HEK293 (cell line): ENCODE measurements around the gene HDDC2.

Experiments
- CTCF ChIA-PET: fragments of 350-600 bp; formaldehyde crosslinking; extraction: SDS; loops from one replicate; lab custom pipeline; 2021; ENCODE audit warnings: antibody characterized with exemption; lab: Yijun Ruan, JAX
- POLR2A ChIA-PET: fragments of 300-600 bp; formaldehyde crosslinking; extraction: SDS; loops from one replicate; lab custom pipeline; 2020; ENCODE audit warnings: antibody characterized with exemption, inconsistent platforms; lab: Yijun Ruan, JAX
- H3K27ac ChIP-seq: fragments of 200-500 bp; sonication (Bioruptor generic); 2 replicates; pipeline ENCODE4 v1.5.1; 2014; ENCODE audit warnings: low read depth, low read length, control low read depth, inconsistent platforms; ENCODE audit errors: extremely low read depth
- H3K36me3 ChIP-seq, 2 experiments: fragments of 200-500 bp in 1 of 2; sonication (Bioruptor generic) in 1 of 2; 1 replicate in 1 of 2; 2 replicates in 1 of 2; pipeline ENCODE4 v1.5.1; 2014 to 2017; ENCODE audit warnings: inconsistent platforms in 2 of 2, low read length in 2 of 2; ENCODE audit not compliant: control insufficient read depth in 2 of 2, insufficient read depth in 1 of 2
- H3K4me1 ChIP-seq: fragments of 200-500 bp; sonication (Bioruptor generic); 2 replicates; pipeline ENCODE4 v1.5.1; 2014; ENCODE audit warnings: mild to moderate bottlenecking, low read length, inconsistent platforms; ENCODE audit not compliant: control insufficient read depth, insufficient read depth
- H3K4me3 ChIP-seq: 2 replicates; pipeline ENCODE4 v1.5.1; 2011; ENCODE audit warnings: low read depth, mild to moderate bottlenecking, control low read depth, low read length, moderate library complexity
- H3K9me3 ChIP-seq: fragments of 200-500 bp; sonication (Bioruptor generic); 2 replicates; pipeline ENCODE4 v1.5.1; 2014; ENCODE audit warnings: low read depth, low read length, inconsistent platforms; ENCODE audit not compliant: control insufficient read depth, insufficient read depth
- HOXC10 ChIP-seq: sonication (generic); formaldehyde crosslinking; IDR thresholded peaks from 2 replicates; pipeline ENCODE4 v1.8.1; 2023; ENCODE audit warnings: mild to moderate bottlenecking, missing genetic modification reagents
- OSR2 ChIP-seq: fragments of 450-650 bp; formaldehyde crosslinking; IDR thresholded peaks from 2 replicates; pipeline ENCODE4 v1.5.1; 2016; ENCODE audit warnings: missing biosample characterization, missing genetic modification characterization
- PRDM1 ChIP-seq: fragments of 450-650 bp; formaldehyde crosslinking; IDR thresholded peaks from 2 replicates; pipeline ENCODE4; 2016; ENCODE audit warnings: missing biosample characterization, missing genetic modification characterization
- RBAK ChIP-seq: fragments of 450-650 bp; formaldehyde crosslinking; IDR thresholded peaks from 2 replicates; pipeline ENCODE4 v1.5.1; 2016; ENCODE audit warnings: missing biosample characterization, missing genetic modification characterization
- SCRT2 ChIP-seq: fragments of 450-650 bp; formaldehyde crosslinking; IDR thresholded peaks from 2 replicates; pipeline ENCODE4 v1.5.1; 2016; ENCODE audit warnings: missing biosample characterization, missing genetic modification characterization
- WT1 ChIP-seq: fragments of 450-650 bp; formaldehyde crosslinking; IDR thresholded peaks from 2 replicates; pipeline ENCODE4 v1.5.1; 2016; ENCODE audit warnings: missing biosample characterization, missing genetic modification characterization
- ZBTB17 ChIP-seq: fragments of 450-650 bp; formaldehyde crosslinking; IDR thresholded peaks from 2 replicates; pipeline ENCODE4 v1.5.1; 2016; ENCODE audit warnings: missing biosample characterization, missing genetic modification characterization
- ZNF24 ChIP-seq: fragments of 450-650 bp; formaldehyde crosslinking; IDR thresholded peaks from 2 replicates; pipeline ENCODE4 v1.5.1; 2016; ENCODE audit warnings: missing biosample characterization, missing genetic modification characterization
- ZNF423 ChIP-seq: fragments of 450-650 bp; formaldehyde crosslinking; IDR thresholded peaks from 2 replicates; pipeline ENCODE4 v1.5.1; 2016; ENCODE audit warnings: missing biosample characterization, missing genetic modification characterization
- ZNF514 ChIP-seq: fragments of 450-650 bp; formaldehyde crosslinking; IDR thresholded peaks from 2 replicates; pipeline ENCODE4 v1.5.1; 2016; ENCODE audit warnings: missing biosample characterization, missing genetic modification characterization
- ZNF777 ChIP-seq: fragments of 450-650 bp; formaldehyde crosslinking; IDR thresholded peaks from 2 replicates; pipeline ENCODE4 v1.5.1; 2017; ENCODE audit warnings: missing biosample characterization, missing genetic modification characterization, borderline replicate concordance
- ZNF785 ChIP-seq: fragments of 450-650 bp; formaldehyde crosslinking; IDR thresholded peaks from 2 replicates; pipeline ENCODE4 v1.5.1; 2016; ENCODE audit warnings: missing biosample characterization, missing genetic modification characterization
- TF ChIP-seq, protein P1 (sequence below): fragments of 450-650 bp; formaldehyde crosslinking; conservative IDR thresholded peaks from 2 replicates; pipeline ENCODE4 v1.5.1; 2016; ENCODE audit warnings: low read depth, missing biosample characterization, missing genetic modification characterization
- TF ChIP-seq, protein P2 (sequence below): fragments of 450-650 bp; formaldehyde crosslinking; IDR thresholded peaks from 2 replicates; pipeline ENCODE4 v1.5.1; 2016; ENCODE audit warnings: missing biosample characterization, missing genetic modification characterization
- TF ChIP-seq, protein P3 (sequence below): fragments of 450-650 bp; formaldehyde crosslinking; IDR thresholded peaks from 2 replicates; pipeline ENCODE4 v1.5.1; 2017; ENCODE audit warnings: missing biosample characterization, mild to moderate bottlenecking, missing genetic modification characterization, moderate library complexity
- TF ChIP-seq, protein P4 (sequence below): fragments of 450-650 bp; formaldehyde crosslinking; IDR thresholded peaks from 2 replicates; pipeline ENCODE4 v1.5.1; 2017; ENCODE audit warnings: missing biosample characterization, missing genetic modification characterization
- TF ChIP-seq, protein P5 (sequence below): fragments of 450-650 bp; formaldehyde crosslinking; IDR thresholded peaks from 2 replicates; pipeline ENCODE4 v1.5.1; 2016; ENCODE audit warnings: missing biosample characterization, missing genetic modification characterization, low read depth
- TF ChIP-seq, protein P6 (sequence below): fragments of 450-650 bp; formaldehyde crosslinking; IDR thresholded peaks from 2 replicates; pipeline ENCODE4 v1.5.1; 2017; ENCODE audit warnings: missing biosample characterization, missing genetic modification characterization
- TF ChIP-seq, protein P7 (sequence below): fragments of 450-650 bp; formaldehyde crosslinking; IDR thresholded peaks from 2 replicates; pipeline ENCODE4 v1.5.1; 2016; ENCODE audit warnings: missing biosample characterization, missing genetic modification characterization

Gene HDDC2

DNA sequence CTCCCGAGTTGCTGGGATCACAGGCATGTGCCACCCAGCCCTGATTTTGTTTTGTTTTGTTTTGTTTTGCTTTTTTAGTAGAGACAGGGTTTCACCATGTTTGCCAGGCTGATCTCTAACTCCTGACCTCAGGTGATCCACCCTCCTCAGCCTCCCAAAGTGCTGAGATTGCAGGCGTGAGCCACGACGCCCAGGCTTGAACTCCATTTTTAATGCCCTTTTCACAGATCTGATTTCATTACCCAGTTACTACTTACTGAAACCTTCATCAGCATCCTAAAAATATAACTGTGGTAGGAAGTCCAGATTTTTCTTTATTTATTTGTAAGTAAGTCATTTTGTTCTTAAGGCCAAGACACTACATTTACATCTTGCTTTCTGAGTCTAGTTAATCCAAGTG, 64.0 kb downstream of the HDDC2 start (continued):
- TF ChIP-seq, protein P1, sequence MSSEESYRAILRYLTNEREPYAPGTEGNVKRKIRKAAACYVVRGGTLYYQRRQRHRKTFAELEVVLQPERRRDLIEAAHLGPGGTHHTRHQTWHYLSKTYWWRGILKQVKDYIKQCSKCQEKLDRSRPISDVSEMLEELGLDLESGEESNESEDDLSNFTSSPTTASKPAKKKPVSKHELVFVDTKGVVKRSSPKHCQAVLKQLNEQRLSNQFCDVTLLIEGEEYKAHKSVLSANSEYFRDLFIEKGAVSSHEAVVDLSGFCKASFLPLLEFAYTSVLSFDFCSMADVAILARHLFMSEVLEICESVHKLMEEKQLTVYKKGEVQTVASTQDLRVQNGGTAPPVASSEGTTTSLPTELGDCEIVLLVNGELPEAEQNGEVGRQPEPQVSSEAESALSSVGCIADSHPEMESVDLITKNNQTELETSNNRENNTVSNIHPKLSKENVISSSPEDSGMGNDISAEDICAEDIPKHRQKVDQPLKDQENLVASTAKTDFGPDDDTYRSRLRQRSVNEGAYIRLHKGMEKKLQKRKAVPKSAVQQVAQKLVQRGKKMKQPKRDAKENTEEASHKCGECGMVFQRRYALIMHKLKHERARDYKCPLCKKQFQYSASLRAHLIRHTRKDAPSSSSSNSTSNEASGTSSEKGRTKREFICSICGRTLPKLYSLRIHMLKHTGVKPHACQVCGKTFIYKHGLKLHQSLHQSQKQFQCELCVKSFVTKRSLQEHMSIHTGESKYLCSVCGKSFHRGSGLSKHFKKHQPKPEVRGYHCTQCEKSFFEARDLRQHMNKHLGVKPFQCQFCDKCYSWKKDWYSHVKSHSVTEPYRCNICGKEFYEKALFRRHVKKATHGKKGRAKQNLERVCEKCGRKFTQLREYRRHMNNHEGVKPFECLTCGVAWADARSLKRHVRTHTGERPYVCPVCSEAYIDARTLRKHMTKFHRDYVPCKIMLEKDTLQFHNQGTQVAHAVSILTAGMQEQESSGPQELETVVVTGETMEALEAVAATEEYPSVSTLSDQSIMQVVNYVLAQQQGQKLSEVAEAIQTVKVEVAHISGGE (tag by site-specific recombination), result no peak
- TF ChIP-seq, protein P2, sequence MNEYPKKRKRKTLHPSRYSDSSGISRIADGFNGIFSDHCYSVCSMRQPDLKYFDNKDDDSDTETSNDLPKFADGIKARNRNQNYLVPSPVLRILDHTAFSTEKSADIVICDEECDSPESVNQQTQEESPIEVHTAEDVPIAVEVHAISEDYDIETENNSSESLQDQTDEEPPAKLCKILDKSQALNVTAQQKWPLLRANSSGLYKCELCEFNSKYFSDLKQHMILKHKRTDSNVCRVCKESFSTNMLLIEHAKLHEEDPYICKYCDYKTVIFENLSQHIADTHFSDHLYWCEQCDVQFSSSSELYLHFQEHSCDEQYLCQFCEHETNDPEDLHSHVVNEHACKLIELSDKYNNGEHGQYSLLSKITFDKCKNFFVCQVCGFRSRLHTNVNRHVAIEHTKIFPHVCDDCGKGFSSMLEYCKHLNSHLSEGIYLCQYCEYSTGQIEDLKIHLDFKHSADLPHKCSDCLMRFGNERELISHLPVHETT (tag by site-specific recombination), result no peak
- no peak for TF ChIP-seq HOXC10
- no peak for TF ChIP-seq ZNF514 (tag by site-specific recombination)
- no peak for TF ChIP-seq ZNF24 (tag by site-specific recombination)
- TF ChIP-seq, protein P3, sequence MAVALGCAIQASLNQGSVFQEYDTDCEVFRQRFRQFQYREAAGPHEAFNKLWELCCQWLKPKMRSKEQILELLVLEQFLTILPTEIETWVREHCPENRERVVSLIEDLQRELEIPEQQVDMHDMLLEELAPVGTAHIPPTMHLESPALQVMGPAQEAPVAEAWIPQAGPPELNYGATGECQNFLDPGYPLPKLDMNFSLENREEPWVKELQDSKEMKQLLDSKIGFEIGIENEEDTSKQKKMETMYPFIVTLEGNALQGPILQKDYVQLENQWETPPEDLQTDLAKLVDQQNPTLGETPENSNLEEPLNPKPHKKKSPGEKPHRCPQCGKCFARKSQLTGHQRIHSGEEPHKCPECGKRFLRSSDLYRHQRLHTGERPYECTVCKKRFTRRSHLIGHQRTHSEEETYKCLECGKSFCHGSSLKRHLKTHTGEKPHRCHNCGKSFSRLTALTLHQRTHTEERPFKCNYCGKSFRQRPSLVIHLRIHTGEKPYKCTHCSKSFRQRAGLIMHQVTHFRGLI (tag by site-specific recombination), result no peak
- TF ChIP-seq, protein P4, sequence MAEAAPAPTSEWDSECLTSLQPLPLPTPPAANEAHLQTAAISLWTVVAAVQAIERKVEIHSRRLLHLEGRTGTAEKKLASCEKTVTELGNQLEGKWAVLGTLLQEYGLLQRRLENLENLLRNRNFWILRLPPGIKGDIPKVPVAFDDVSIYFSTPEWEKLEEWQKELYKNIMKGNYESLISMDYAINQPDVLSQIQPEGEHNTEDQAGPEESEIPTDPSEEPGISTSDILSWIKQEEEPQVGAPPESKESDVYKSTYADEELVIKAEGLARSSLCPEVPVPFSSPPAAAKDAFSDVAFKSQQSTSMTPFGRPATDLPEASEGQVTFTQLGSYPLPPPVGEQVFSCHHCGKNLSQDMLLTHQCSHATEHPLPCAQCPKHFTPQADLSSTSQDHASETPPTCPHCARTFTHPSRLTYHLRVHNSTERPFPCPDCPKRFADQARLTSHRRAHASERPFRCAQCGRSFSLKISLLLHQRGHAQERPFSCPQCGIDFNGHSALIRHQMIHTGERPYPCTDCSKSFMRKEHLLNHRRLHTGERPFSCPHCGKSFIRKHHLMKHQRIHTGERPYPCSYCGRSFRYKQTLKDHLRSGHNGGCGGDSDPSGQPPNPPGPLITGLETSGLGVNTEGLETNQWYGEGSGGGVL (tag by site-specific recombination), result no peak
- TF ChIP-seq RBAK (tag by site-specific recombination), result no peak

DNA sequence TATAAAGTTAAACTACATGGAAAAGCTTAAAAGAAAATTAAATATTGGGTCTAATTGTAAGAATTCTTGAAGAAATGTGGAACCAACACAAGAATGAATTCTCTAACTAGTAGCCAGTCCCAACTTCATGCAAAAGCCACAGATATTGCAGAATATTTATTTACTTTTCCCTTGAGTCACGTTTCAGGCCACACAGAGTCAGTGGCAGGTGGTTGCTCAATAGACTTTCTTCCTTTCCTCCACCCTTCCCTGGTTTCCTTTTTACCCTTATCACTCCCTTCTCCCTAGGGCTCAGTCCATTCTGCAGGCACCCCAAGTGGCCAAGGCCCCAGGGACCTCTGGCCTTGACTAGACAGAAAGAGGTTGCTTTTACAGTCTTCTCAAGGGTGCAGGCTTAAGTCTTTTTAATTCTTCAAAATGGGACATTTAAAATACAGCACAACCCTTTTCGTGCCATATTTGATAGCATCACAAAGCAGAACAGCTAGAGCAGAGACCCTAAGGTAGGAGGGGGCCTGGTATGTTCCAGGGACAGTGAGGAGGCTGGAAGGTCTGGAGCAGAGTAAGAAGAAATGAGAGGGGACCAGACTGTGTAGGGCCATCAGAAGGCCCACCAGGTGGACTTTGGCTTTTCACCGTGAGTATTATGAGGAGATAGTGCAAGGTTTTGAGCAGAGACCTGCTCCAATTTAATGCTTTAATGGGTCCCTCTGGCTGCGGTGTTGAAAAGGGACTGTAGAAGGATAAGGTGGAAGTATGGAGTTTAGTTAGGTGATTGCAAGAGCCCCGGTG, 65.0 kb downstream of the HDDC2 start:
- peaks cover under 1% of the 10 kb centered on the region; the same call in 1 of the 2 replicates for H3K4me1 ChIP-seq
- H3K27ac ChIP-seq, result no peak overlapping the region
- ChIA-PET CTCF (interaction anchor here (1.0 kb wide), 1 partner anchor 85 kb away, joined by 3 read pairs; no protein-coding TSS in a partner anchor), POLR2A (no interaction called here)
- no peaks in the 10 kb centered on the region for H3K9me3 ChIP-seq
- H3K4me3 ChIP-seq, result no peak overlapping the region
- H3K36me3 ChIP-seq, result no peaks in the 10 kb centered on the region
- TF ChIP-seq SCRT2 (tag by site-specific recombination), result no peak
- TF ChIP-seq WT1 (tag by site-specific recombination), result no peak
- TF ChIP-seq ZNF423 (tag by site-specific recombination), result no peak
- TF ChIP-seq, protein P5, sequence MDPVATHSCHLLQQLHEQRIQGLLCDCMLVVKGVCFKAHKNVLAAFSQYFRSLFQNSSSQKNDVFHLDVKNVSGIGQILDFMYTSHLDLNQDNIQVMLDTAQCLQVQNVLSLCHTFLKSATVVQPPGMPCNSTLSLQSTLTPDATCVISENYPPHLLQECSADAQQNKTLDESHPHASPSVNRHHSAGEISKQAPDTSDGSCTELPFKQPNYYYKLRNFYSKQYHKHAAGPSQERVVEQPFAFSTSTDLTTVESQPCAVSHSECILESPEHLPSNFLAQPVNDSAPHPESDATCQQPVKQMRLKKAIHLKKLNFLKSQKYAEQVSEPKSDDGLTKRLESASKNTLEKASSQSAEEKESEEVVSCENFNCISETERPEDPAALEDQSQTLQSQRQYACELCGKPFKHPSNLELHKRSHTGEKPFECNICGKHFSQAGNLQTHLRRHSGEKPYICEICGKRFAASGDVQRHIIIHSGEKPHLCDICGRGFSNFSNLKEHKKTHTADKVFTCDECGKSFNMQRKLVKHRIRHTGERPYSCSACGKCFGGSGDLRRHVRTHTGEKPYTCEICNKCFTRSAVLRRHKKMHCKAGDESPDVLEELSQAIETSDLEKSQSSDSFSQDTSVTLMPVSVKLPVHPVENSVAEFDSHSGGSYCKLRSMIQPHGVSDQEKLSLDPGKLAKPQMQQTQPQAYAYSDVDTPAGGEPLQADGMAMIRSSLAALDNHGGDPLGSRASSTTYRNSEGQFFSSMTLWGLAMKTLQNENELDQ (tag by site-specific recombination), result no peak
- no peak for TF ChIP-seq OSR2
- TF ChIP-seq, protein P6, sequence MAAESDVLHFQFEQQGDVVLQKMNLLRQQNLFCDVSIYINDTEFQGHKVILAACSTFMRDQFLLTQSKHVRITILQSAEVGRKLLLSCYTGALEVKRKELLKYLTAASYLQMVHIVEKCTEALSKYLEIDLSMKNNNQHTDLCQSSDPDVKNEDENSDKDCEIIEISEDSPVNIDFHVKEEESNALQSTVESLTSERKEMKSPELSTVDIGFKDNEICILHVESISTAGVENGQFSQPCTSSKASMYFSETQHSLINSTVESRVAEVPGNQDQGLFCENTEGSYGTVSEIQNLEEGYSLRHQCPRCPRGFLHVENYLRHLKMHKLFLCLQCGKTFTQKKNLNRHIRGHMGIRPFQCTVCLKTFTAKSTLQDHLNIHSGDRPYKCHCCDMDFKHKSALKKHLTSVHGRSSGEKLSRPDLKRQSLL, result no peak
- TF ChIP-seq ZBTB17 (tag by site-specific recombination), result no peak
- TF ChIP-seq PRDM1 (tag by site-specific recombination), result no peak
- TF ChIP-seq, protein P7, sequence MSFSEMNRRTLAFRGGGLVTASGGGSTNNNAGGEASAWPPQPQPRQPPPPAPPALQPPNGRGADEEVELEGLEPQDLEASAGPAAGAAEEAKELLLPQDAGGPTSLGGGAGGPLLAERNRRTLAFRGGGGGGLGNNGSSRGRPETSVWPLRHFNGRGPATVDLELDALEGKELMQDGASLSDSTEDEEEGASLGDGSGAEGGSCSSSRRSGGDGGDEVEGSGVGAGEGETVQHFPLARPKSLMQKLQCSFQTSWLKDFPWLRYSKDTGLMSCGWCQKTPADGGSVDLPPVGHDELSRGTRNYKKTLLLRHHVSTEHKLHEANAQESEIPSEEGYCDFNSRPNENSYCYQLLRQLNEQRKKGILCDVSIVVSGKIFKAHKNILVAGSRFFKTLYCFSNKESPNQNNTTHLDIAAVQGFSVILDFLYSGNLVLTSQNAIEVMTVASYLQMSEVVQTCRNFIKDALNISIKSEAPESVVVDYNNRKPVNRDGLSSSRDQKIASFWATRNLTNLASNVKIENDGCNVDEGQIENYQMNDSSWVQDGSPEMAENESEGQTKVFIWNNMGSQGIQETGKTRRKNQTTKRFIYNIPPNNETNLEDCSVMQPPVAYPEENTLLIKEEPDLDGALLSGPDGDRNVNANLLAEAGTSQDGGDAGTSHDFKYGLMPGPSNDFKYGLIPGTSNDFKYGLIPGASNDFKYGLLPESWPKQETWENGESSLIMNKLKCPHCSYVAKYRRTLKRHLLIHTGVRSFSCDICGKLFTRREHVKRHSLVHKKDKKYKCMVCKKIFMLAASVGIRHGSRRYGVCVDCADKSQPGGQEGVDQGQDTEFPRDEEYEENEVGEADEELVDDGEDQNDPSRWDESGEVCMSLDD (tag by site-specific recombination), result no peak
- TF ChIP-seq ZNF785 (tag by site-specific recombination), result no peak
- TF ChIP-seq ZNF777 (tag by site-specific recombination), result no peak
